Measurements from ENCODE around the gene CLIP2. TPM values are rescaled to one million over a fixed set of nuclear protein-coding genes. Genes with fewer than 3 reads are reported as not detected.

Gene CLIP2
- polyA plus RNA-seq, 1 of the 3 experiments (the other 2 are of a cell fraction): 14.3 TPM

DNA sequence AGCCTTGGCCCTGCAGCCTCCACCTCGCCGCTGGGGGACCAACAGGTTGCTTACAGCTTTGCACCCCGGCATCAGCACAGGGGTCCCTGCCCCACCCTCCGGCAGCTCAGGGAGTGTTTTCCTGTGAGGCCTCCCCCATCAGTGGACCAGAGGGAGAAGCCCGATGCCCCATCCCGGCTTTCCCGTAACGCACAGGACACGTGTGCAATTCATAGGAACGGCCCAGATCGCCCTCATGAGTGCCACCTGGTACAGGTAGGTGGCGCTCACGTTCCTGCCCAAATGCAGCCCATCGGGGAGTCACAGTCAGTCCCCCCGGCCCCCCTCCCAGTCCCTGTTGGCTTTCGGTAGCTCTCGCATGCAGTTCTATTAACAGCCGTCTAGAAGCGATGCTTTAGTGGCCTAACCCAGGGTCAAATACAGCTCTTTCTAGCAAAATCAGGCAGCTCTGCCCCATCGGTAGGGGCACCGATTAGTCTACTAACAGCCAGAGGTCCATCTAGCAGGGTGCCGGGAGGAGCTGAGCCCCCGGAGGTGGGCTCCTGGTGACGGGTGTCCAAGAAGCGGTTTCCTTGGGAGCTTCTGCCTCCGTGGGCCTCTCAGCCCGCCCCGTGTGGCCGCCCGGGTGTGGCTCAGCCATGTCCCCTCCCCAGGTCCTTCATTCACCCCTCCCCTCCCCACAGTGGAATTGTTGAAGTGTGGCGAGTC, 116.1 kb downstream of the CLIP2 start:
- H4K20me1 ChIP-seq (ENCODE audit: insufficient read depth): no peaks in the 10 kb centered on the region
- no peaks in the 10 kb centered on the region for H3K9me2 ChIP-seq
- no peaks in the 10 kb centered on the region for H3K27me3 ChIP-seq (ENCODE audit: insufficient read depth)
- H3K36me3 ChIP-seq (replicated peaks in 1 of 2; ENCODE audit: control insufficient read depth in 1 of 2, insufficient read depth in 2 of 2, low read length in 1 of 2): peaks cover 17 to 45% of the 10 kb centered on the region in 2 experiments
- no peak overlapping the region for H3K27ac ChIP-seq (ENCODE audit: low read depth in 2 of 2, low read length in 1 of 2)
- H2AFZ ChIP-seq (ENCODE audit: low read depth): no peak overlapping the region
- TF ChIP-seq RAD21 (IDR thresholded peaks at IDR 0.05; ENCODE audit: low read length) (0 out of 2 replicates have a peak, but pooled peaks have one; percentile 20), JUND (IDR thresholded peaks at IDR 0.05) (no peak)
- TF ChIP-seq, protein P1, sequence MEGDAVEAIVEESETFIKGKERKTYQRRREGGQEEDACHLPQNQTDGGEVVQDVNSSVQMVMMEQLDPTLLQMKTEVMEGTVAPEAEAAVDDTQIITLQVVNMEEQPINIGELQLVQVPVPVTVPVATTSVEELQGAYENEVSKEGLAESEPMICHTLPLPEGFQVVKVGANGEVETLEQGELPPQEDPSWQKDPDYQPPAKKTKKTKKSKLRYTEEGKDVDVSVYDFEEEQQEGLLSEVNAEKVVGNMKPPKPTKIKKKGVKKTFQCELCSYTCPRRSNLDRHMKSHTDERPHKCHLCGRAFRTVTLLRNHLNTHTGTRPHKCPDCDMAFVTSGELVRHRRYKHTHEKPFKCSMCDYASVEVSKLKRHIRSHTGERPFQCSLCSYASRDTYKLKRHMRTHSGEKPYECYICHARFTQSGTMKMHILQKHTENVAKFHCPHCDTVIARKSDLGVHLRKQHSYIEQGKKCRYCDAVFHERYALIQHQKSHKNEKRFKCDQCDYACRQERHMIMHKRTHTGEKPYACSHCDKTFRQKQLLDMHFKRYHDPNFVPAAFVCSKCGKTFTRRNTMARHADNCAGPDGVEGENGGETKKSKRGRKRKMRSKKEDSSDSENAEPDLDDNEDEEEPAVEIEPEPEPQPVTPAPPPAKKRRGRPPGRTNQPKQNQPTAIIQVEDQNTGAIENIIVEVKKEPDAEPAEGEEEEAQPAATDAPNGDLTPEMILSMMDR (IDR thresholded peaks at IDR 0.05): peak; percentile 57
- ChIA-PET CTCF (interaction anchor here (0.6 to 22.0 kb wide), 26 partner anchors 9 to 643 kb away, joined by 3 to 537 read pairs (median 4); partner anchors contain the start of gene LAT2), POLR2A (no interaction called here)
- H3K4me3 ChIP-seq (ENCODE audit: low read depth in 2 of 2, low read length in 1 of 2): no peak overlapping the region
- no peak overlapping the region for H3K4me2 ChIP-seq
- H3K9ac ChIP-seq: no peak overlapping the region
- H3K4me1 ChIP-seq (ENCODE audit: control insufficient read depth in 1 of 2, insufficient read depth in 2 of 2, low read depth in 1 of 2, low read length in 1 of 2): no peaks in the 10 kb centered on the region
- H3F3A ChIP-seq (replicated peaks; ENCODE audit: insufficient read depth): peaks cover 20% of the 10 kb centered on the region
- WGBS (ENCODE audit: low lambda C conversion rate): 91% methylated on average over 26 of the region's 31 CpGs
- no peaks in the 10 kb centered on the region for H3K79me2 ChIP-seq (ENCODE audit: insufficient read depth)
- H3K9me3 ChIP-seq: no peaks in the 10 kb centered on the region
- DNase-seq: peak; percentile 76

DNA sequence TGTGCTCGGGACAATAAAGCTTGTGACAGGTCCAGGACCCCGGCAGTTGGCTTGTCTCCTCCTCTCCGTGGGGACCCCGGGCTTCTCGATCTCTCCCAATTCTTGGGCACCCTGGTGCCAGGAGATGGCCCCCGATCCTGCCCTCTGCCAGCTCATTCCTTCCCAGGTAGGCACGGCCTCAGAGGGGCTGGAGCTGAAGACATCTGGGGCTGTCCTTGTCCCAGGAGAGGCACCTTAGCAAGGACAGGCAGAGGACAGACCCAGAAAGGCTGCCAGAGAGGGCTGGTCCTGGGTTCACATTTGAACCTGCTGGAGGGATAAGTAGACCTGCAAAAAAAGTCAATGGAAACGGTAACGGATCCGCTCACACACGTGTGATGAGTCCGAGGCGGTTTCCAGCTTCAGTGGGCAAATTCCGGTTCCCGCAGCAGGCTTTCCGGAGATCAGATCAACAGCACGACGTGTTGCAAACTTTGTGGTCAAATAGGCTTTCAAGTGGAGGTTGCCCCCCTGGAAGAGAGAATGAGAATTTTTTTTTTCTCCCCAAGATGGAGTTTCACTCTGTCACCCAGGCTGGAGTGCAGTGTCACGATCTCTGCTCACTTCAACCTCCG, 116.8 kb downstream of the CLIP2 start:
- H3K9me3 ChIP-seq: no peaks in the 10 kb centered on the region
- POLR2A ChIA-PET: no interaction called here
- WGBS (ENCODE audit: low lambda C conversion rate): 94% methylated on average over 20 of the region's 20 CpGs

More for the DNA sequence above, 116.8 kb downstream of the CLIP2 start:
- peaks cover 16% of the 10 kb centered on the region for H3F3A ChIP-seq (replicated peaks; ENCODE audit: insufficient read depth)
- H4K20me1 ChIP-seq (ENCODE audit: insufficient read depth): no peaks in the 10 kb centered on the region
- no peak for DNase-seq
- H2AFZ ChIP-seq (ENCODE audit: low read depth): no peak overlapping the region
- CTCF ChIA-PET: interaction anchor here (0.6 to 22.0 kb wide), 20 partner anchors 9 to 521 kb away, joined by 3 to 537 read pairs (median 4); partner anchors contain the start of gene LAT2
- no peaks in the 10 kb centered on the region for H3K27me3 ChIP-seq (ENCODE audit: insufficient read depth)
- no peak overlapping the region for H3K27ac ChIP-seq (ENCODE audit: low read depth in 2 of 2, low read length in 1 of 2)
- peaks cover 13 to 45% of the 10 kb centered on the region in 2 experiments for H3K36me3 ChIP-seq (replicated peaks in 1 of 2; ENCODE audit: control insufficient read depth in 1 of 2, insufficient read depth in 2 of 2, low read length in 1 of 2)
- H3K79me2 ChIP-seq (ENCODE audit: insufficient read depth): no peaks in the 10 kb centered on the region
- no peak overlapping the region for H3K4me3 ChIP-seq (ENCODE audit: low read depth in 2 of 2, low read length in 1 of 2)
- no peak overlapping the region for H3K4me2 ChIP-seq
- no peaks in the 10 kb centered on the region for H3K9me2 ChIP-seq
- TF ChIP-seq, protein P2, sequence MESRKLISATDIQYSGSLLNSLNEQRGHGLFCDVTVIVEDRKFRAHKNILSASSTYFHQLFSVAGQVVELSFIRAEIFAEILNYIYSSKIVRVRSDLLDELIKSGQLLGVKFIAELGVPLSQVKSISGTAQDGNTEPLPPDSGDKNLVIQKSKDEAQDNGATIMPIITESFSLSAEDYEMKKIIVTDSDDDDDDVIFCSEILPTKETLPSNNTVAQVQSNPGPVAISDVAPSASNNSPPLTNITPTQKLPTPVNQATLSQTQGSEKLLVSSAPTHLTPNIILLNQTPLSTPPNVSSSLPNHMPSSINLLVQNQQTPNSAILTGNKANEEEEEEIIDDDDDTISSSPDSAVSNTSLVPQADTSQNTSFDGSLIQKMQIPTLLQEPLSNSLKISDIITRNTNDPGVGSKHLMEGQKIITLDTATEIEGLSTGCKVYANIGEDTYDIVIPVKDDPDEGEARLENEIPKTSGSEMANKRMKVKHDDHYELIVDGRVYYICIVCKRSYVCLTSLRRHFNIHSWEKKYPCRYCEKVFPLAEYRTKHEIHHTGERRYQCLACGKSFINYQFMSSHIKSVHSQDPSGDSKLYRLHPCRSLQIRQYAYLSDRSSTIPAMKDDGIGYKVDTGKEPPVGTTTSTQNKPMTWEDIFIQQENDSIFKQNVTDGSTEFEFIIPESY (IDR thresholded peaks at IDR 0.05; ENCODE audit: borderline replicate concordance, low read depth): no peak
- TF ChIP-seq, protein P3, sequence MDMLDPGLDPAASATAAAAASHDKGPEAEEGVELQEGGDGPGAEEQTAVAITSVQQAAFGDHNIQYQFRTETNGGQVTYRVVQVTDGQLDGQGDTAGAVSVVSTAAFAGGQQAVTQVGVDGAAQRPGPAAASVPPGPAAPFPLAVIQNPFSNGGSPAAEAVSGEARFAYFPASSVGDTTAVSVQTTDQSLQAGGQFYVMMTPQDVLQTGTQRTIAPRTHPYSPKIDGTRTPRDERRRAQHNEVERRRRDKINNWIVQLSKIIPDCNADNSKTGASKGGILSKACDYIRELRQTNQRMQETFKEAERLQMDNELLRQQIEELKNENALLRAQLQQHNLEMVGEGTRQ (IDR thresholded peaks at IDR 0.05; ENCODE audit: borderline replicate concordance, low read depth, low read length): no peak
- TF ChIP-seq, protein P4, sequence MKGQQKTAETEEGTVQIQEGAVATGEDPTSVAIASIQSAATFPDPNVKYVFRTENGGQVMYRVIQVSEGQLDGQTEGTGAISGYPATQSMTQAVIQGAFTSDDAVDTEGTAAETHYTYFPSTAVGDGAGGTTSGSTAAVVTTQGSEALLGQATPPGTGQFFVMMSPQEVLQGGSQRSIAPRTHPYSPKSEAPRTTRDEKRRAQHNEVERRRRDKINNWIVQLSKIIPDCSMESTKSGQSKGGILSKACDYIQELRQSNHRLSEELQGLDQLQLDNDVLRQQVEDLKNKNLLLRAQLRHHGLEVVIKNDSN (IDR thresholded peaks at IDR 0.05; ENCODE audit: borderline replicate concordance, low read depth): no peak
- TF ChIP-seq, protein P5, sequence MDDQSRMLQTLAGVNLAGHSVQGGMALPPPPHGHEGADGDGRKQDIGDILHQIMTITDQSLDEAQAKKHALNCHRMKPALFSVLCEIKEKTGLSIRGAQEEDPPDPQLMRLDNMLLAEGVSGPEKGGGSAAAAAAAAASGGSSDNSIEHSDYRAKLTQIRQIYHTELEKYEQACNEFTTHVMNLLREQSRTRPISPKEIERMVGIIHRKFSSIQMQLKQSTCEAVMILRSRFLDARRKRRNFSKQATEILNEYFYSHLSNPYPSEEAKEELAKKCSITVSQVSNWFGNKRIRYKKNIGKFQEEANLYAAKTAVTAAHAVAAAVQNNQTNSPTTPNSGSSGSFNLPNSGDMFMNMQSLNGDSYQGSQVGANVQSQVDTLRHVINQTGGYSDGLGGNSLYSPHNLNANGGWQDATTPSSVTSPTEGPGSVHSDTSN (IDR thresholded peaks at IDR 0.05): no peak
- TF ChIP-seq MEF2A (IDR thresholded peaks at IDR 0.05; ENCODE audit: borderline replicate concordance, low read depth) (no peak), FOSL2 (IDR thresholded peaks at IDR 0.05; ENCODE audit: borderline replicate concordance, low read depth) (no peak), TCF12 (IDR thresholded peaks at IDR 0.05) (no peak)
- TF ChIP-seq, protein P6, sequence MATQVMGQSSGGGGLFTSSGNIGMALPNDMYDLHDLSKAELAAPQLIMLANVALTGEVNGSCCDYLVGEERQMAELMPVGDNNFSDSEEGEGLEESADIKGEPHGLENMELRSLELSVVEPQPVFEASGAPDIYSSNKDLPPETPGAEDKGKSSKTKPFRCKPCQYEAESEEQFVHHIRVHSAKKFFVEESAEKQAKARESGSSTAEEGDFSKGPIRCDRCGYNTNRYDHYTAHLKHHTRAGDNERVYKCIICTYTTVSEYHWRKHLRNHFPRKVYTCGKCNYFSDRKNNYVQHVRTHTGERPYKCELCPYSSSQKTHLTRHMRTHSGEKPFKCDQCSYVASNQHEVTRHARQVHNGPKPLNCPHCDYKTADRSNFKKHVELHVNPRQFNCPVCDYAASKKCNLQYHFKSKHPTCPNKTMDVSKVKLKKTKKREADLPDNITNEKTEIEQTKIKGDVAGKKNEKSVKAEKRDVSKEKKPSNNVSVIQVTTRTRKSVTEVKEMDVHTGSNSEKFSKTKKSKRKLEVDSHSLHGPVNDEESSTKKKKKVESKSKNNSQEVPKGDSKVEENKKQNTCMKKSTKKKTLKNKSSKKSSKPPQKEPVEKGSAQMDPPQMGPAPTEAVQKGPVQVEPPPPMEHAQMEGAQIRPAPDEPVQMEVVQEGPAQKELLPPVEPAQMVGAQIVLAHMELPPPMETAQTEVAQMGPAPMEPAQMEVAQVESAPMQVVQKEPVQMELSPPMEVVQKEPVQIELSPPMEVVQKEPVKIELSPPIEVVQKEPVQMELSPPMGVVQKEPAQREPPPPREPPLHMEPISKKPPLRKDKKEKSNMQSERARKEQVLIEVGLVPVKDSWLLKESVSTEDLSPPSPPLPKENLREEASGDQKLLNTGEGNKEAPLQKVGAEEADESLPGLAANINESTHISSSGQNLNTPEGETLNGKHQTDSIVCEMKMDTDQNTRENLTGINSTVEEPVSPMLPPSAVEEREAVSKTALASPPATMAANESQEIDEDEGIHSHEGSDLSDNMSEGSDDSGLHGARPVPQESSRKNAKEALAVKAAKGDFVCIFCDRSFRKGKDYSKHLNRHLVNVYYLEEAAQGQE (IDR thresholded peaks at IDR 0.05; ENCODE audit: low read depth, low read length): no peak
- no peaks in the 10 kb centered on the region for H3K4me1 ChIP-seq (ENCODE audit: control insufficient read depth in 1 of 2, insufficient read depth in 2 of 2, low read depth in 1 of 2, low read length in 1 of 2)
- H3K9ac ChIP-seq: no peak overlapping the region
